Subcutaneous adipose tissue (tissue), 4 donors: ENCODE measurements around the gene KRT222. TPM values are rescaled to one million over a fixed set of nuclear protein-coding genes. Genes with fewer than 3 reads are reported as not detected.

Experiments used
- CTCF ChIP-seq: fragments of 450-650 bp; IDR thresholded peaks from one replicate; pipeline ENCODE4 v1.5.1; 2016; ENCODE audit warnings: low read depth, mild to moderate bottlenecking, control low read depth, antibody characterized with exemption, moderate library complexity
- total RNA-seq, 4 donors: library from RNA; depleted of rRNA; stranded (reverse); fragments of >200 nt; gene quantifications; one replicate each; pipeline ENCODE4 v1.1.0, GENCODE V29; 2016

Gene KRT222
- total RNA-seq, 4 donors from 2014 or later: 0.22 to 2.0 (median 0.69) TPM

GRCh38 chr17:40699371-40699770 is 34.4 kb upstream of the KRT222 start:
- TF ChIP-seq CTCF: no peak

- TF ChIP-seq CTCF: no peak
Observed at GRCh38 chr17:40697297-40697696, 32.3 kb upstream of the KRT222 start.

GRCh38 chr17:40696651-40697072 is 31.7 kb upstream of the KRT222 start:
- no peak for TF ChIP-seq CTCF

GRCh38 chr17:40695874-40696472 is 31.0 kb upstream of the KRT222 start:
- TF ChIP-seq CTCF: no peak

GRCh38 chr17:40694584-40694983 is 29.6 kb upstream of the KRT222 start:
- no peak for TF ChIP-seq CTCF

- TF ChIP-seq CTCF: no peak
Observed at GRCh38 chr17:40687106-40687505, 22.1 kb upstream of the KRT222 start.

GRCh38 chr17:40686192-40686591 is 21.2 kb upstream of the KRT222 start:
- no peak for TF ChIP-seq CTCF
